ENCODE data around the gene LMAN1L.

LMAN1L gene

GRCh38 chr15:74775894-74776293, 36.7 kb upstream of the LMAN1L start:
- Histone ChIP-seq H3K36me3 (no peaks in the 10 kb centered on the region), H3K4me3 (ENCODE audit: low read depth, low read length) (no peak overlapping the region), H3K27ac (no peak overlapping the region), H3K27me3 (ENCODE audit: insufficient read depth, low read depth, severe bottlenecking) (no peaks in the 10 kb centered on the region), H3K9me3 (ENCODE audit: severe bottlenecking) (no peaks in the 10 kb centered on the region)
- TF ChIP-seq CTCF (IDR thresholded peaks at IDR 0.05; ENCODE audit: low read depth, low read length): no peak
- no peak for DNase-seq

GRCh38 chr15:74776821-74777768, 35.5 kb upstream of the LMAN1L start:
- Histone ChIP-seq H3K27ac (no peak overlapping the region; the same call in 1 of the 2 replicates), H3K27me3 (ENCODE audit: insufficient read depth, low read depth, severe bottlenecking) (no peaks in the 10 kb centered on the region), H3K4me3 (ENCODE audit: low read depth, low read length) (no peak overlapping the region), H3K9me3 (ENCODE audit: severe bottlenecking) (no peaks in the 10 kb centered on the region), H3K36me3 (no peaks in the 10 kb centered on the region)
- no peak for DNase-seq
- TF ChIP-seq CTCF (IDR thresholded peaks at IDR 0.05; ENCODE audit: low read depth, low read length): no peak

GRCh38 chr15:74777769-74778598, 34.7 kb upstream of the LMAN1L start:
- Histone ChIP-seq H3K36me3 (no peaks in the 10 kb centered on the region), H3K9me3 (ENCODE audit: severe bottlenecking) (no peaks in the 10 kb centered on the region), H3K27me3 (ENCODE audit: insufficient read depth, low read depth, severe bottlenecking) (no peaks in the 10 kb centered on the region), H3K27ac (no peak overlapping the region), H3K4me3 (ENCODE audit: low read depth, low read length) (no peak overlapping the region)
- DNase-seq: no peak
- TF ChIP-seq CTCF (IDR thresholded peaks at IDR 0.05; ENCODE audit: low read depth, low read length): no peak

GRCh38 chr15:74778599-74778970, 34.0 kb upstream of the LMAN1L start:
- Histone ChIP-seq H3K27me3 (ENCODE audit: insufficient read depth, low read depth, severe bottlenecking) (no peaks in the 10 kb centered on the region), H3K9me3 (ENCODE audit: severe bottlenecking) (no peaks in the 10 kb centered on the region), H3K4me3 (ENCODE audit: low read depth, low read length) (no peak overlapping the region), H3K27ac (no peak overlapping the region), H3K36me3 (peaks cover under 1% of the 10 kb centered on the region; the same call in 1 of the 2 replicates)
- TF ChIP-seq CTCF (IDR thresholded peaks at IDR 0.05; ENCODE audit: low read depth, low read length): no peak
- no peak for DNase-seq

- H3K9me3 ChIP-seq (ENCODE audit: severe bottlenecking): no peaks in the 10 kb centered on the region
- H3K4me3 ChIP-seq (ENCODE audit: low read depth, low read length): no peak overlapping the region
- peaks cover 7% of the 10 kb centered on the region; the same call in 1 of the 2 replicates for H3K36me3 ChIP-seq
- TF ChIP-seq CTCF (IDR thresholded peaks at IDR 0.05; ENCODE audit: low read depth, low read length): no peak
- no peak for DNase-seq
- H3K27ac ChIP-seq: no peak overlapping the region
- H3K27me3 ChIP-seq (ENCODE audit: insufficient read depth, low read depth, severe bottlenecking): no peaks in the 10 kb centered on the region
These were observed 33.4 kb upstream of the LMAN1L start for GRCh38 chr15:74779162-74779648.
